GM18502 (cell line): ENCODE measurements around the gene PAXX.
"Not testable (repeated sequence)": the region's sequence is repeated elsewhere in the genome, so short reads cannot be mapped to it uniquely, and the experiment has no call there.

Experiments used
- ATAC-seq: cut with Tn5 transposase; IDR thresholded peaks from one replicate; pipeline ENCODE4 v1.9.1; 2021; ENCODE audit warnings: mild to moderate bottlenecking; ENCODE audit not compliant: unreplicated experiment, poor library complexity

PAXX gene

DNA sequence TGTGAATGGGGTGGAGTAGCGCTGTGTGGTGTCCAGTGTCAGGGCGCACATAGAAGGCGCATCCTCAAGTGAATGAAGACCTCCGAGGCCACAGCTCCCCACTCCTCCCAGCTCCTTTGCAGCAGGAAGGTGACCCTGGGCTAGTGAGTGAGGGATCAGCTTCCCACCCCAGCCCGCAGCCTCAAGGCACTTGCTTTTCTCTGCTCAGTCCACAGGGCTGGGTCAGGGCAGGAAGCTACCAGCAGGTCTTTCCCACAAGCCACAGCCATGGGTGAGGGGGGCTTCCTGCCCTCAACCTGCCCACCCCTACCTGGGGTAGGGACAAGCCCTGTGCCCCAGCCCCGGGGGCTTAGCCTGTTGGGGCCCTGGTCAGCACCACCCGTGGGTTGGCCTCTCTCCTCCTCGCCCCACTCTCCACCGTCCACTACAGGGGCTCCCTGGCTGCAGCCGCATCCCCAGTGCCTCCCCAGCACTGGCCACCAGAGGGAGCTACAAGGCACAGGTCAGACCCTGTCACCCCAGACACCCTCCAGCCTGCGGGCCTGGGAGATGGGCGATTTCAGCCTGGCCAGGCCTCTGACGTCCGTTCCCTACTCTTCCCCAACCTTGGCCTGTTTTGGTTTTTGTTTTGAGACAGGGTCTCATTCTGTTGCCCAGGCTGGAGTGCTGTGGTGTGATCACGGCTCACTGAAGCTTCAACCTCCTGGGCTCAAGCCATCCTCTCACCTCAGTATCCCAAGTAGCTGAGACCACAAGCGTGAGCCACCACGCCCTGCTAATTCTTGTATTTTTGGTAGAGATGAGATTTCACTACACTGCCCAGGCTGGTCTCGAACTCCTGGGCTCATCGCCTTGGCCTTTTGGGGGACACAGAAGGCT, 37.1 kb downstream of the PAXX start:
- no peak for ATAC-seq

DNA sequence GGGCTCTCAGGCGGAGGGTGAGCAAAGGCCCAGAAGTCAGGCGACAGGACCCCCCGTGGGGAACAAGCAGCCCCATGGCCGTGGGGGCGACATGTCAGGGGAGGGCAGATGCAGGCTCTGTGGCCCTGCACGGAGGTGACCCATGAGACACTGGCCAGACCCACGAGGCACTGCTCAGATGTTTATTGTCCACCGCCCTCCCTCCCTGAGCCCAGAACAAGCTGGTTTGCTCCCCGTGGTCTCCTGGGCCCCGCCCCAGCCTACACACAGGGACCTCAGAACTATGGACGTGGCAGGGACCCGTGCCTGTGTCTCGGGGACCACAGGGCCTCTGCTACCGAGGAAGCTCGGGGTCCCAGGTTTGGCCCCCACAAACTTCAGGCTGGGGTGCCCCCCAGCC, 37.8 kb downstream of the PAXX start:
- no peak for ATAC-seq

DNA sequence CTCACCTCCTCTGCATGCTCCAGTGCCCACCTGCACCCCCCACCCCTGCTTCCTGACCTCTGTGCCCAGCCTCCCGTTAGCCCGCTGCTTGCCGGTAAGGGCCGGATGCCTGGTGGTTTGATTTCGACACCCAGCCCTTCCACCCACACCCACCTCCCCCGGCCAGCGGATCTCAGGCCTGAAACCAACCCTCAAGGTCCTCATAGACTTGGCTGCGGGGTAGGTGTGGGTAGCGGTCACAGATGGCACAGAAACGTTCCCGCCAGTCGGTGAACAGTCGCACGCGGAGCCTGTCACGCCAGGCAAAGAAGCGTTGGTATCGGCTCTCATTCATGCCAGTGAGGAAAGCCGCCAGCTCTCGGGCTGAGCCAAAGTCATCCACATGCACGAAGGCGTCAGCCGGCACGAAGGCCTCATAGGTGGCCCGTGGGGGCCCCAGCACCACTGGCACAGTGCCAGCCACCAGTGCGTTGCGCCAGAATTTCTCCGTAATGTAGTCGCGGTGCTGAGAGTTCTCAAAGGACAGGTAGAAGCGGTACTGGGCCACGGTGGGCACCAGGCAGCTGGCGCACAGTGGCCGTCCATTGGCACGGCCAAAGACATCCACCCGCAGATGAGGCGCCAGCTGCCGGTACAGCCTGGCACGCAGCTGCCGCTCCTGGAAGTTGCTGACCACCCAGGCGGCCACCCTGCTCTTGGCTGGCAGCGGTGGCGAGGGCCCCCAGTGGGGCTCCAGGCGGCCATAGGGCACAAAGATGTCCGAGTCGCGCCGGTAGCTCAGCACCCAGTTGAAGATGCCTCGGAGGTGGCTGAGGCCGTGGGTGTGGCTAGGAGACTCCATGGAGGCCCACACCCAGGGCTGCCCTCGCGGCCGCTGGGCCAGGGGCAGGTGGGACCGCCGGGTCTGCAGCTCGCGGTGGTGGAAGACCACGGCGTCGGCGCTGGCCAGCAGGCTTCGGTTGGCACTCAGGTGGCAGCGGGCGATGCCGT, 38.6 kb downstream of the PAXX start:
- ATAC-seq, result no peak

DNA sequence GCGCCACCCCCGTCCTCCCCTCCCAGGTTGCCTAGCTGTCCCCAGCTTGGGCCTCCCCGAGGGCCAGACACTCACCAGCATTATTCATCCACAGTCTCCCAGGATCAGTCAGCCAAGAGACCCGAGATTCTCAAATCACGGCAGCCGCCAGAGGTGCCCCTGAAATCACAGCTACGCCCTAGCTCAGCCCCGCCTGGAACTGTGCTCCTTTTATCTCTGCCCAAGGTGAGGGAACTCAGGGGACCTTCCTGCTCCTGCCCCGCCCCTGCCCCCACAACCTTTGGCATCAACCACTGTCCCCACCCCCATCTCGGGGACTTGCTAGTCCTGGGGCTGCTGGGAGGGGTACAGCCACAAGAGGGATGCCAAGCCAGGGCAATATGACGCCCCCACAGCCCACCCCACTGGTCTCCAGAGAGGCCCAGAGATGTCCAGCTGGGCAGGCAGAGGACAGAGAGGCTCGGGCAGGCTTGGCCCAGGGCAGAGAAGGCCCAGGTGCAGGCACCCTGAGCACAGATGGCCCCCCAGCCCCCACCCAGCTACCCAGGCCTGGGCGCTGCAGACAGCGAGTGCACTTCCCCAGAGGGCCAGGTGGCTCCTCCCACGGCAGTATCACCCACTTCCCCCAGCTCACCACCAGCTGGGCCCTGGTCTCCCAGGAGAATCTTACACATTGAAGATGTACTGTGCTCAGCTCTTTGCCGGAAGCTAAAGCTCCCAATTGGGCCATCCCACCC, 39.9 kb downstream of the PAXX start, which contains the start of gene FUT7:
TSS of gene FUT7 (minus strand) at position 185 of the 737 bp plus-strand sequence. CDS start at position 88, 97 bp downstream.
- ATAC-seq, result no peak

DNA sequence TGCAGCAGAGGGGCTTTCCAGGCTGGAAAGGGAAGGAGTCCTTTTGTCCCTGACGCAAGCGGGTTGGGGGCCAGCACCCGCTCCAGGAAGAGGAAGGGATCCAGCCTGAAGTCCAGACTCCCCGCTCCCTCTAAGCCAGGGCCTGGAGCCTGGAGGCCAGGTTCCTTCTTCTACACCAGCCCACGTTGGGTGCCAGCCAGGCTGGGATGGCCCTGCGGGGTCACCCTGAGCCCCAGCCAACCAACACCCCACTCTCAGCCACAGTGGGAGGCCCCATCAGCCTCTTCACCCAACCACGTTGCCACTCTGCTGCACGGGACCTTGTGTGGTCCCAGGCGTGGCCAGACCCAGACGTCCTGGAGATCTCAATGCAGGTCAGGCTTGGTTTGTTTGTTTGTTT, 40.6 kb downstream of the PAXX start:
- no peak for ATAC-seq

DNA sequence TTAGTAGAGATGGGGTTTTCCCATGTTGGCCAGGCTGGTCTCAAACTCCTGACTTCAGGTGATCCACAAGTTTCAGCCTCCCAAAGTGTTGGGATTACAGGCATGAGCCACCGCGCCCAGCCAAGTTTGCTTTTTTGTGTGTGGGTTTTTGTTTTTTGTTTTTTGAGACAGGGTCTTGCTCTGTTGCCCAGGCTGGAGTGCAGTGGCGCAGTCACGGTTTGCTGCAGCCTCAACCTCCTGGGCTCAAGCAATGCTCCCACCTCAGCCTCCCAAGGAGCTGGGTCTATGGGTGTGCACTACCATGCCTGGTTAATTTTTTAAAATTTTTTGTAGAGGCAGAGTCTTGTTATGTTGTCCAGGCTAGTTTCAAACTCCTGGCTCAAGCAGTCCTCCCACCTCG, 41.3 kb downstream of the PAXX start:
- not testable (repeated sequence) for ATAC-seq

DNA sequence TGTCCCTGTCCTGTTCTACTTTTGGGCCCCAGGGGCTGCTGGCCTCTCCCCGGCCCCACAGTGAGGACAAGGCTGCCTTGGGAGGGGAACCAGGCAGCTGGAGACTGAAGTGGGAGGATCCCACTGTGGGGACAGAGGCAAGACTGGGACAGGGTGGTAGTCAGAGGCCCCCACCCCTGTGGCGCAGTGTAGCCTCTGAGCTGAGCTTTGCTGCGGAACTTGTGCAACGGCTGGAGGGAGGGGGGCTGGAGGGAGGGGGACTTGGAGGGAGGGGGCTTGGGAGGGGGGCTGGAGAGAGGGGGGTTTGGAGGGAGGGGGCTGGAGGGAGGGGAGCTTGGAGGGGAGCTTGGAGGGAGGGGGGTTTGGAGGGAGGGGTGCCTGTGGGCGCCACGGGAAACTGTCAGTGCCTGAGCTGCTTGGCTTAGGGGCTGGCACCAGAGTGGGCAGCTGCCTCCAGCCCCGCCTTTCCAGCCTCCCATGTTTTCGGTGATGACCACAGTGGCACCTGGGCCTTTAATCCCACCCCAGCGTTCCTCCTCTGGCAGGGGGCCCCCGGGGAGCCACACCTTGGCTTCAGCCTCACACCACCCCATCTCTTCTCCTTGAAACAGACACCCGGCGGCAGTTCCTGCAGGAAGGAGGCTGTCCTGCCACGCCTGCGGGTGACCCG, 42.0 kb downstream of the PAXX start:
- ATAC-seq, result no peak

DNA sequence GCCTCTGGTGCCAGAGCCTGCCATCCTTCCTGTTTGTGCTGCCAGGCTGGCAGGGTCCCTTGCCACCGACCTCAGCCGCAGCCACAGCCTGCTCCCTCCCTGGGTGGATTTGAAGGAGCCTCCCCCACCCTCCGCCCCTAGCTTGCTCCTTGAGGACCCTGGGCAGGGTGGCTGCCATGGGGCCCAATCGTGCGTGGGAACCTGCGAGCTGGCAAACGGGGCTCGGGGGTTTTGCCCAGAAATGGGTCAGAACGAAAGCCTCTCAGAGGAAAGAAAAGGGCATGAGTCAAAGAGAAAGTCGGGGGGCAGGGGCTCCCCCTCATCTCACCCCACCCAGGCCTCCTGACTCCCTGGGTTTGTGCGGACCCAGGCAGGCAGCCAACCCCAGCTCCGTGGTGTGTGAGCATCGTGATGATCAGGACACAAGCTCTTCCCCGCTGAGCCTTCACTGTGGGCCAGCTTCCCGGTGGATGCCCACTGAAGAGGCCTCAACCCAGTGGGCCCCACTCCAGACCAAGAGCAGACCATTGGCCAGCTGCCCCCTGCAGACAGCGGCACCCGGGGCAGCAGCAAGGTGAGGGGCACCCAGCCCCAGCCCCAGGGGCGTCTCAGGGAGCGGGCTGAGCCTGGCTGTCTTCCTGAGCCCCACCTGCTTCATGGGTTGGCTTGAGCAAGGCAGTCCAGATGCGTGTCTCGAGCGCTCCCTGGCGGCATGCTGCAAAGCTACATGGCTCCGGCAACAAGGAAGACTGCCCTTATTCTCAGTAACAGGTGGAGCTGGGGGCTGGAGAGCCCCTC, 42.7 kb downstream of the PAXX start:
- ATAC-seq, result peak; percentile 57

DNA sequence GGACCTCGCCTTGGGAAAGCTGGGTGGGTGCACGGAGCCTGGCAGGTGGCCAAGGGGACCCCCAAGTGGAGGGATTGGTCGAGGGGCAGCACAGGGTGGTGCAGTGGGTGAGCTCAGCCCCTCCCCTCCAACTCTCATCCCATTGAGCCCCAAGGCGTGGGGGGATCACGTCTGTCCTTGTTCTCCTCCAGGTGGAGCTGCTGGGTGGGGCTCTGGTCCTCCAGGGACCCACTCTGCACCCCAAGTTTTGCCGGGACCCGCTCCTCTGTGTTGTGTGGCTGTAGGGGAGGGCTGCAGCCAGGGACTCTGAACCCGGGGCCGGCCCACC, 43.2 kb downstream of the PAXX start:
- no peak for ATAC-seq

DNA sequence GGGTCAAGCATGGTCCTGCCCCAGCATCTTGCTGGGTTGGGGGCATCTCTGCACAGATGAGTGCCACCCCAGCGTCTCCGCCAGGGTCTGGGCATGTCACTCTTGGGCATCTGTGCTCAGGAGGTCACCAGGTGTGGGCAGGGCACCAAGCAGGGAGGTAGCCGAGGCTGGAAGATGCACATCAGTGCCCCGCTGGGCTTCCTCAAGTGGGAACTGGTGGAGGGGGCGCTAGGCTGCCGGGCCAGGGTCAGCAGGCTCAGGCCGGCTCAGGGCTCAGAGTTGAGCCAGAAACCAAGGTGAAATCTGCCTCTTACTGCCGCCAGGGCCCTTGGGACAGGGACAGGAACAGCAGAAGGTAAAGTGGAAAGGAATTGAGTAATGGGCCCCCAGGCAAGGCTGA, 43.7 kb downstream of the PAXX start:
- ATAC-seq, result no peak

DNA sequence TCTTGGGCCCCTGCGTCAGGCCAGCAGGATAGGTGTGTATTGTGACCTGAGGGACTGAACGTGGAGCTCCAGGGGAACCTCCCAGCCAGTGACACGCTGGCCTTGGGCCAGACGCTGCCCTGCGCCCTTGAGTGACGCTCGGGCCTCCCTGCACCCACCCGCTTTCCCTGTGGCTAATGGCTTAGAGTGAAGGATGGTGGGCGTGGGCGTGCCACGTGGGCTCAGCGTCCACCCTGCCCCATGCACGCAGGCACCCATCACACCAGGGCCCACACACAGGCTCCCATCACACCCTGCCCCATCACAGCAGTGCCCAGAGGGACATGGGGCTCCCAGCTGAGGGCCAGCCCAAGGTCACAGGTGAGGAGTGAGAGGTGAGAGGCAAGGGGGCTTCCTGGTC, 44.8 kb downstream of the PAXX start:
- ATAC-seq, result no peak

DNA sequence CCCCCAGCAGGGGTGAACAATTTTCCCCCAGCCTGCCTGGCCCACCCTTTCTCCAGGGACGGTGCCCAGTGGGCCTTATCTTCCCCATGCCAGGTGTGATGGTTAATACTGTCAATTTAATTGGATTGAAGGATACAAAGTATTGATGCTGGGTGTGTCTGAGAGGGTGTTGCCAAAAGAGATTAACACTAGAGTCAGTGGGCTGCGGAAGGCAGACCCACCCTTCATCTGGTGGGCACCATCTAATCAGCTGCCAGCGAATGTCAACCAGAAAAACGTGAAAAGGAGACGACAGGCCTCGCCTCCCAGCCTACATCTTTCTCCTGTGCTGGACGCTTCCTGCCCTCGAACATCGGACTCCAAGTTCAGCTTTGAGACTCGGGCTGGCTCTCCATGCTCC, 45.3 kb downstream of the PAXX start:
- ATAC-seq, result no peak

DNA sequence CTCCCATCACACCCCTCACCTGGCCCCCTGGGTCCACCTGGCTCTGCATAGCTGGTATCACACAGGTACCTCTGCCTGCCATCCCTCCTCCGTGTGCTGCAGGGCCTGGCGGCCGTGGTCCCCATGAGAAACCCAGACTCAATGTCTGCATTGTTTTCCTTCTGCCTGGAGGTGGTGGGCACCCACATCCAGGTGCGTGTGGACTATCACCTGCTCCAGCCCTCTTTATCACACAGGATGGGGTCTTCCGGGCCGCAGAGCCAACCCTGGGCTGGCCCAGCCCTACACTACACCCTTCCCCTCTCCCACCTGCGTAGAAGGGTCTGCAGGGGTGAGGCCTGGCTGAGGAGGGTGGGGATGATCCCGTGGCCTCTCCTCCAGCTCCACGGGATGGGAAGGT, 46.7 kb downstream of the PAXX start:
- ATAC-seq, result no peak

DNA sequence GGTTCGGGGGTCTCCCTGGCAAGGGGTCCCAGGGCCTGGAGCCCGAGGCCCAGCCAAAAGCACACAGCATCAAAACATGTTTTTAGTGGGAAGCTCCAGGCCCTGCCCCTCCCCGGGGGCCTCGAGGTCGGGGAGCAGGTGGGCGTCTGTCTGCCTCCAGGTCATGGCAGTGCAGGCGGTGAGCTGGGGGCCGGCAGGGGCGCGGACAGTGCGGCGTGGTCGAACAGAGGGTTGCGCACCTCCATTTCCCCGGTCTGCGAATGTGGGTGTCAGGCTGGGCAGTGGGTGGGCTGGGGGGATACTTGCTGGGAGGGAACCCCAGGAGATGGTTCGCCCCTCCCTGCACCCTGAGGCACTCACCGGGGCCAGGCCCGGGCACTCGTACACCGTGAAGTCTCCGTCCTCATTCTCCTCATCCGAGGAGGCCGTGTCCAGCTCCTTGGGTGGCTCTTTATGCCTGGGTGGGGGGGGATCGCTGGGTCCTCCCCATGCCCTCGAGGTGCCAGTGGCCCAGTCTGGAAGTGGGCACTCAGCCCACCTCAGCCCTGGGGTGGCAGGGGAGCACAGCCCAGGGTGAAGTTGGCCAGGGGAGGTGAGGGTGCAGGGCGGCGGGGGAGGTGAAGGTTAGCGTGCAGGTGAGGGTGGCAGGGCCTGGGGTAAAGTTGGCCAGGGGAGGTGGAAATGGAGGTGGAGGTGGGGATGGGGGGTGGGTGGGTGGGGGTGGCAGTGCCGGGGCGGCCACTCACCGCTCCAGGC, 47.6 kb downstream of the PAXX start:
- no peak for ATAC-seq

DNA sequence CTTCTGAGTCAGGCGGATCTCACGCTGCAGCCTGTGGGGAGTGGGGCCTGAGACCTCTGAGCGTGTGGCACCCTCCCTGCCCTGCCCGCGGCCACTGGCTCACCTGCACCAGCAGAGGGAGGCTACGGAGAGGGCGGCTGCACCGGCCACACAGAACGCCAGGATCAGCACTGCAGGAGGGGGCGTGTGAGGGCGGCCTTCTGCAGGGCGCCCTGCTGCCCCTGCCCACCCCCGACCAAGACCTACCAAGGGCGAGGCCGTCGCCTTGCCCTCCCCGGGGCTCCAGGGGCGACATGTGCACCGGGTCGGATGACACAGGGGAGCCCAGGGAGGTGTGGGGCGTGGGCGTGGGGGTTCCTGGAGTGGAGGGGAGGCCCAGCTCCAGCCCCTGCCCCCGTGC, 48.3 kb downstream of the PAXX start:
- no peak for ATAC-seq

DNA sequence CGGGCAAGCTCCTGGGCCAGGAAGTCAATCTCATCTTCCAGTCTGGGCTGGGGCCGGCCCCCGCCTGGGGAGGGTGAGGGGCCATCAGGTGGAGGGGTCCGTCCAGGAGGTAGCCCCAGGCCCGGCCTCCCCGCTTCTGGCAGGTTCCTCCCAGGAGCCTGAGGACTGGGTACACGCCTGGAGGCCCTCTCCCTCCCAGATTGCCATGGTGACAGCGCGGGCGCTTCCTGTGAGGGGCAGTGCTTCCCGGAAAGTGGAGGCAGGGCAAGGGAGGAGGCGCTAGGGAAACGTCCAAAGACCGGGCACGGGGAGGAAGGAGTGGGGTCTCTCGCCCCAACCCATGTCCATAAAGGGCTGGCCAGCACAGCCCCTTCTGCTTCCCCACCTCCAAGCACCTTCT, 48.9 kb downstream of the PAXX start:
- ATAC-seq, result no peak

DNA sequence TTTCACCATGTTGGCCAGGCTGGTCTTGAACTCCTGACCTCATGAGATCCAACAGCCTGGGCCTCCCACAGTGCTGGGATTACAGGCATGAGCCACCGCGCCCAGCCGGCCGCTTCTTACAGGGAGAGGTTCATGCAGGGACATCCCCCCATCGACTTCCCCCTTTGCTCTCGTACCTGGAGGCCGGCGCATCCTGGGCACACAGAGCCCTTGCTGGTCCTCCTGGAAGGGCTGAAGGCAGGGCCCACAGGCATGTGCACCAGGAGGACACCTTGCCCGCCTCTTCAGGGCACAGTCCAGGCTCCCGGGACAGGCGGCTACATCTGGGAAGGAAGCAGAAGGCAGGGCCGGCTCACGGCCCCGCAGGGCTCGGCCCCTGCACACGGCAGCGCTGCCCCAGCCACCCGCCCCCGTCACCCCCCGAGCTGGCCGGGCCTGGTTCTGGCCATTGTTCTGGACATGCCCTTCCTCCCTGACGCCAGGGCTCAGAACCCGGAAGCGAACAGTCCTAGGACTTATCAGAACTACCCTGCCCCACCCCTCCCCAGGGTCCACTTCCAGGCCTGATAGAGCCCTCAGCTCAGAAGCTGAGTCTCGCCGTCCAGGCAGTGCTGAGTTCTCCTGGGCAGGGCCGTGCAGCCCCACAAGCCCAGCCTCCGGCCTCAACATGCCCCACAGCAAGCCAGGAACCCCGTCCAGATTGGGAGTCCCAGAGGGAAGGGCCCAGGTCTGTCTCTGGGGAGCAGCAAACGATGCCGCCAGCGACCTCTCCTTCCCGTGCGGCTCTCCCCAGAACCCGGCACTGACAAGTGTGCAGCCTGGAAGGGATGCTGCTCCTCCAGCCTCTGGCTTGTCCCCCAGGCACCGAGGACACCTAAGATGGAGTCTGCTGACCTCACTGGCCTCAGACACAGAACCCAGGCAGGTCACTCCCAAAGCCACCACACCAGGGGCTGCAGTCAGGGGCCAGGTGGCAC, 50.8 kb downstream of the PAXX start:
- no peak for ATAC-seq
